HEK293 (cell line): ENCODE data around the gene DUSP14.
A peak's percentile ranks its signal among the peaks of the same experiment; 100 is the strongest.

Experiments used
- ELK4 ChIP-seq: IDR thresholded peaks from 2 replicates; pipeline ENCODE4 v1.6.1; 2011; ENCODE audit warnings: mild to moderate bottlenecking, low read depth, low read length, borderline replicate concordance
- HIC1 ChIP-seq: fragments of 450-650 bp; formaldehyde crosslinking; IDR thresholded peaks from 2 replicates; pipeline ENCODE4 v1.5.1; 2016; ENCODE audit warnings: missing biosample characterization, missing genetic modification characterization
- HOXA7 ChIP-seq: sonication (generic); formaldehyde crosslinking; IDR thresholded peaks from 2 replicates; pipeline ENCODE4 v1.8.1; 2022; ENCODE audit warnings: missing genetic modification reagents, borderline replicate concordance
- HOXC10 ChIP-seq: sonication (generic); formaldehyde crosslinking; IDR thresholded peaks from 2 replicates; pipeline ENCODE4 v1.8.1; 2023; ENCODE audit warnings: mild to moderate bottlenecking, missing genetic modification reagents
- KLF16 ChIP-seq: fragments of 450-650 bp; formaldehyde crosslinking; IDR thresholded peaks from 2 replicates; pipeline ENCODE4 v1.5.1; 2017; ENCODE audit warnings: missing biosample characterization, missing genetic modification characterization
- KLF17 ChIP-seq: fragments of 450-650 bp; formaldehyde crosslinking; IDR thresholded peaks from 2 replicates; pipeline ENCODE4 v1.5.1; 2016; ENCODE audit warnings: missing biosample characterization, missing genetic modification characterization
- KLF7 ChIP-seq: fragments of 450-650 bp; formaldehyde crosslinking; IDR thresholded peaks from 2 replicates; pipeline ENCODE4 v1.5.1; 2016; ENCODE audit warnings: missing biosample characterization, missing genetic modification characterization, borderline replicate concordance
- SALL2 ChIP-seq: fragments of 450-650 bp; formaldehyde crosslinking; IDR thresholded peaks from 2 replicates; pipeline ENCODE4 v1.5.0; 2017; ENCODE audit warnings: missing biosample characterization, mild to moderate bottlenecking, missing genetic modification characterization, borderline replicate concordance
- ZBTB11 ChIP-seq: fragments of 450-650 bp; formaldehyde crosslinking; conservative IDR thresholded peaks from 2 replicates; pipeline ENCODE4 v1.5.1; 2016; ENCODE audit warnings: low read depth, missing biosample characterization, missing genetic modification characterization
- ZBTB20 ChIP-seq: fragments of 450-650 bp; formaldehyde crosslinking; IDR thresholded peaks from 2 replicates; pipeline ENCODE4 v1.5.1; 2016; ENCODE audit warnings: missing biosample characterization, missing genetic modification characterization
- ZBTB49 ChIP-seq: fragments of 450-650 bp; formaldehyde crosslinking; IDR thresholded peaks from 2 replicates; pipeline ENCODE4 v1.5.1; 2016; ENCODE audit warnings: missing biosample characterization, missing genetic modification characterization, low read depth
- ZFP41 ChIP-seq: fragments of 450-650 bp; formaldehyde crosslinking; IDR thresholded peaks from 2 replicates; pipeline ENCODE4 v1.5.1; 2016; ENCODE audit warnings: missing biosample characterization, missing genetic modification characterization, borderline replicate concordance
- ZNF174 ChIP-seq: fragments of 450-650 bp; formaldehyde crosslinking; IDR thresholded peaks from 2 replicates; pipeline ENCODE4 v1.5.0; 2017; ENCODE audit warnings: missing biosample characterization, mild to moderate bottlenecking, missing genetic modification characterization
- ZNF266 ChIP-seq: fragments of 450-650 bp; formaldehyde crosslinking; IDR thresholded peaks from 2 replicates; pipeline ENCODE4 v1.5.1; 2016; ENCODE audit warnings: missing biosample characterization, missing genetic modification characterization, low read depth
- ZNF324 ChIP-seq: fragments of 450-650 bp; formaldehyde crosslinking; IDR thresholded peaks from 2 replicates; pipeline ENCODE4 v1.5.1; 2016; ENCODE audit warnings: missing biosample characterization, missing genetic modification characterization
- ZNF335 ChIP-seq: fragments of 450-650 bp; formaldehyde crosslinking; conservative IDR thresholded peaks from 2 replicates; pipeline ENCODE4 v1.5.1; 2016; ENCODE audit warnings: missing biosample characterization, missing genetic modification characterization
- ZNF366 ChIP-seq: fragments of 450-650 bp; formaldehyde crosslinking; conservative IDR thresholded peaks from 2 replicates; pipeline ENCODE4 v1.5.1; 2016; ENCODE audit warnings: missing biosample characterization, missing genetic modification characterization
- ZNF48 ChIP-seq: fragments of 450-650 bp; formaldehyde crosslinking; IDR thresholded peaks from 2 replicates; pipeline ENCODE4 v1.5.1; 2016; ENCODE audit warnings: missing biosample characterization, missing genetic modification characterization
- ZNF488 ChIP-seq: fragments of 450-650 bp; formaldehyde crosslinking; IDR thresholded peaks from 2 replicates; pipeline ENCODE4 v1.5.1; 2016; ENCODE audit warnings: missing biosample characterization, missing genetic modification characterization
- ZNF555 ChIP-seq: fragments of 450-650 bp; formaldehyde crosslinking; conservative IDR thresholded peaks from 2 replicates; pipeline ENCODE4 v1.5.1; 2017; ENCODE audit warnings: missing biosample characterization, mild to moderate bottlenecking, missing genetic modification characterization, inconsistent platforms
- ZNF560 ChIP-seq: fragments of 450-650 bp; formaldehyde crosslinking; IDR thresholded peaks from 2 replicates; pipeline ENCODE4 v1.5.1; 2017; ENCODE audit warnings: missing biosample characterization, missing genetic modification characterization, borderline replicate concordance
- ZNF623 ChIP-seq: fragments of 450-650 bp; formaldehyde crosslinking; IDR thresholded peaks from 2 replicates; pipeline ENCODE4 v1.5.1; 2016; ENCODE audit warnings: missing biosample characterization, missing genetic modification characterization
- ZNF624 ChIP-seq: fragments of 450-650 bp; formaldehyde crosslinking; IDR thresholded peaks from 2 replicates; pipeline ENCODE4 v1.5.1; 2017; ENCODE audit warnings: missing biosample characterization, missing genetic modification characterization
- ZNF645 ChIP-seq: fragments of 450-650 bp; formaldehyde crosslinking; IDR thresholded peaks from 2 replicates; pipeline ENCODE4; 2016; ENCODE audit warnings: missing biosample characterization, missing genetic modification characterization
- ZNF670 ChIP-seq: fragments of 450-650 bp; formaldehyde crosslinking; IDR thresholded peaks from 2 replicates; pipeline ENCODE4 v1.5.1; 2016; ENCODE audit warnings: missing biosample characterization, missing genetic modification characterization, low read depth
- ZNF76 ChIP-seq: fragments of 450-650 bp; formaldehyde crosslinking; IDR thresholded peaks from 2 replicates; pipeline ENCODE4; 2016; ENCODE audit warnings: low read depth, missing biosample characterization, missing genetic modification characterization, borderline replicate concordance
- ZNF785 ChIP-seq: fragments of 450-650 bp; formaldehyde crosslinking; IDR thresholded peaks from 2 replicates; pipeline ENCODE4 v1.5.1; 2016; ENCODE audit warnings: missing biosample characterization, missing genetic modification characterization

DUSP14 gene

GRCh38 chr17:37489197-37490001 is at the start of gene DUSP14 (continued):
- 0 out of 2 replicates have a peak, but pooled peaks have one; percentile 28 for TF ChIP-seq KLF16
- TF ChIP-seq ZNF266 (tag by site-specific recombination), result no peak
- TF ChIP-seq ZNF785 (tag by site-specific recombination), result no peak
- no peak for TF ChIP-seq ZNF555 (tag by site-specific recombination)
- TF ChIP-seq ZNF174 (tag by site-specific recombination), result no peak
- TF ChIP-seq ZNF335, result peak; percentile 88
- TF ChIP-seq ZNF645 (tag by site-specific recombination), result no peak
- TF ChIP-seq ZBTB20, result peak; percentile 68
- no peak for TF ChIP-seq ZNF670 (tag by site-specific recombination)
- no peak for TF ChIP-seq ZNF560 (tag by site-specific recombination)
- TF ChIP-seq ZNF48 (tag by site-specific recombination), result no peak
- TF ChIP-seq ZNF623 (tag by site-specific recombination), result no peak
- TF ChIP-seq ZNF324 (tag by site-specific recombination), result no peak
- no peak for TF ChIP-seq ZNF488 (tag by site-specific recombination)
- no peak for TF ChIP-seq SALL2 (tag by site-specific recombination)
- no peak for TF ChIP-seq ZFP41 (tag by site-specific recombination)
- TF ChIP-seq ZNF624 (tag by site-specific recombination), result no peak
- TF ChIP-seq ZBTB49 (tag by site-specific recombination), result no peak
- peak; percentile 54; the same call in 1 of the 2 replicates for TF ChIP-seq KLF17
- no peak for TF ChIP-seq HIC1 (tag by site-specific recombination)
- TF ChIP-seq HOXC10, result no peak
- TF ChIP-seq ELK4, result no peak
- TF ChIP-seq ZBTB11 (tag by site-specific recombination), result 0 out of 2 replicates have a peak, but pooled peaks have one; percentile 34
- TF ChIP-seq HOXA7 (CRISPR knock-in tag), result no peak
- peak; percentile 26; the same call in 1 of the 2 replicates for TF ChIP-seq ZNF76 (tag by site-specific recombination)
- no peak for TF ChIP-seq ZNF366 (tag by site-specific recombination)
- TF ChIP-seq KLF7 (tag by site-specific recombination), result peak; percentile 62; the same call in 1 of the 2 replicates
